Left colon (tissue), 2 donors: ENCODE results near the gene ERCC2. TPM values are rescaled to one million over a fixed set of nuclear protein-coding genes. Genes with fewer than 3 reads are reported as not detected.
"Not testable (repeated sequence)": the region's sequence is repeated elsewhere in the genome, so short reads cannot be mapped to it uniquely, and the experiment has no call there.

Experiments
- ATAC-seq: fragments of 200-7000 bp; cut with Tn5 transposase; one replicate; pipeline ENCODE4 v1.9.1; 2020; ENCODE audit warnings: mild to moderate bottlenecking, moderate library complexity
- DNase-seq, 2 donors: peaks; one replicate each; pipeline ENCODE4 v3.0.0-alpha.2; 2020
- intact Hi-C, 2 donors: fragments of 100-400 bp; cut with DNase I in 1 of 2; cut with micrococcal nuclease in 1 of 2; formaldehyde crosslinking; loops; one replicate each; pipeline versions ENCODE4 v1.11.2 to v1.14.0; 2022; cut with DNase I, micrococcal nuclease
- long read RNA-seq: library from polyadenylated mRNA; unstranded; transcript quantifications from one replicate; pipeline ENCODE4 v2.0.0, GENCODE V29; 2021
- total RNA-seq, 2 donors: library from RNA; stranded (reverse); fragmentation: NEBNext Ultra II Directional; extraction: Animal tissue kit (Norgen Biotek cat#: 25700); gene quantifications; one replicate each; pipeline ENCODE4 v1.2.1, GENCODE V29; 2021
- donor health status: DM: no; HTN: no; CAD: no.
- donor health status: DM: yes; HTN: yes; CAD: no.

The ERCC2 gene
- total RNA-seq: 10 to 100 TPM in 1 of 2 donors, 1 to 10 TPM in 1; 8.7 to 13.4 TPM
- long read RNA-seq, full-length matches to known transcripts: 2 of 7 reads
- long read RNA-seq, partial matches to known transcripts: 5 of 7 reads
- long read RNA-seq, other reads (novel, unspliced or antisense): 0 of 7 reads

DNA sequence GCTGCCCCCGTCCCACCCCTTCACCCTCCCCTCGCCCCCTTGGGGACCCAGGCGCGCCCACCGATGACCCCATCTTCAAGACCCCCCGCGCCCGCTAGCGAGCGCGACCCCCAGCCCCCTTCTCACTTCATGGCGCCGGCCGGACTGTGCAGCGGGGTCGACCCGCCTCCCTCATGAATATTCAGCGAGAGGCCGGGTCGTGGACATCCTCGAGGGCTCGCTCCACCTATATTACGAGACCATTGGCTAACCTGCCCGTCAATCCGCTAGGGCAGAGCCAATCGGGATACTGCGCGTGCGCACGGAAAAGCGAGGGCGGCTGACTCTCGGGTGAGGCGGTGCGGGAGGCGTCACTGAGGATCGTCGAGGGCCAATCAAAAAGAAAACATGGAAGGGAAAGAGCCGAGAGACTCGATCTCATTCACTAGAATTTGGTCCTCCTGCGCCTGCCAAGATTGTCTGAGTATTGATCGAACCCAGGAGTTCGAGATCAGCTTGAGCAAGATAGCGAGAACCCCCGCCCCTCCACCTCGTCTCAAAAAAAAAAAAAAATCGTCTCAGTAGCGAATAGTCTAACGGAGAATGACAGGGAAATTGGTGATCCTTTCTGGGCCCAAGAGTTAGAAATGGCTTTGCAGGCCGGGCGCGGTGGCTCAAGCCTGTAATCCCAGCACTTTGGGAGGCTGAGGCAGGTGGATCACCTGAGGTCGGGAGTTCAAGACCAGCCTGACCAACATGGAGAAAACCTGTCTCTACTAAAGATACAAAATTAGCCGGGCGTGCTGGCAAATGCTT, at the start of gene ERCC2:
TSS of gene ERCC2 (minus strand) at position 164 of the 795 bp plus-strand sequence. CDS start at position 131, 33 bp downstream.
- intact Hi-C loops: no loop called here
- ATAC-seq (peak; percentile 98), DNase-seq (peak; percentile 99)

DNA sequence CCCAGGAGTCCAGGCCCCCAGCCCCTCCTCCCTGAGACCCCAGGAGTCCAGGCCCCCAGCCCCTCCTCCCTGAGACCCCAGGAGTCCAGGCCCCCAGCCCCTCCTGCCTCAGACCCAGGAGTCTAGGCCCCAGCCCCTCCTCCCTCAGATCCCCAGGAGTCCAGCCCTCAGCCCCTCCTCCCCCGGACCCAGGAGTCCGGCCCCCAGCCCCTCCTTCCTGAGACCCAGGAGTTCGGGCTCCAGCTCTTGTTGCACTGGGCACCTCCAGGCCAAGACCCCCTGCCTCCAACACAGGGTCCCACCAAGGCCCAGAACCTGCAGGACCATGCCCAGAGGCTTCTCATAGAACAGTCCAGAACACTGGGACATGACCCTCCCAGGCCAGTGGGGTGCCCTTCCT, 49.5 kb upstream of the ERCC2 start:
- no peak for ATAC-seq
- no peak for DNase-seq
- intact Hi-C loops: no loop called here

DNA sequence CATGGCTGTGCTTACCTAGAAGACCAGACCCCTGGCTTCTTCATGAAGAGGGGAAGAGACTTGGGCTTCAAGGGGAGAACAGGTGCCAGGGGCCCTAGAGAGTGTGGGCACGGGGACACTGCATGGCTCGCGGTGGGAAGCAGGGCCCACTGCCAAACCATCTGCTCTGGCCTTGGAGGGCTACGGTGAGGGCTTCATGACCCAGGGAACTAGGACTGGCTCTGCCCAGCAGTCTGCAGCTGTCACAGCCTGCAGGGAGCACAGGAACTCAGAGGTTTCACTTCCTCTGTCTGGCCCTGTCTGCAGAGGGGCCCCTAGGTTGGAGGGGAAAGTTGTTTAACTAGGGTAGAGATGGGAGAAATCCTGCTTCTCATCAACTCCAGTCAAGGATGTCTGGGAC, 49.0 kb upstream of the ERCC2 start:
- intact Hi-C loops: no loop called here

DNA sequence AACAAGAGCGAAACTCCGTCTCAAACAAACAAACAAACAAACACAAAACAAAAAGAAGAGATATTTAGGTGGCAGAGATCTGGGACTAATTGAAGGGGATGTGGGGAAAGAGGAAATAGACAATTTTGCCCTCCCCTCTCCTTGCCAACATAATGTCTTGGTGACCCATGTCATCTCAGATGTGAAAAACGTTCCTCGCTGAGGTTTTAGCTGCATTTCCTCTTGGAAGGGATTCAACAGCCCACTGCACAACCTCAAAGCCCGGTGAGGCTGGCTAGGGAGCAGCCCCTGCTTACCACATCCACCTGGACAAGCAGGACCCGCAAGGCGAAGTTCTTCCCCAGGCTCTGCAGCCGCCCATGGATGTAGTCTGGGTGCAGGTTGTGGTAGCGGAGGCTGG, 48.4 kb upstream of the ERCC2 start:
- intact Hi-C loops: no loop called here
- DNase-seq: no peak
- no peak for ATAC-seq

More for the DNA sequence above, 49.0 kb upstream of the ERCC2 start:
- peak in 1 of 2 donors; percentile 41 for DNase-seq
- no peak for ATAC-seq

DNA sequence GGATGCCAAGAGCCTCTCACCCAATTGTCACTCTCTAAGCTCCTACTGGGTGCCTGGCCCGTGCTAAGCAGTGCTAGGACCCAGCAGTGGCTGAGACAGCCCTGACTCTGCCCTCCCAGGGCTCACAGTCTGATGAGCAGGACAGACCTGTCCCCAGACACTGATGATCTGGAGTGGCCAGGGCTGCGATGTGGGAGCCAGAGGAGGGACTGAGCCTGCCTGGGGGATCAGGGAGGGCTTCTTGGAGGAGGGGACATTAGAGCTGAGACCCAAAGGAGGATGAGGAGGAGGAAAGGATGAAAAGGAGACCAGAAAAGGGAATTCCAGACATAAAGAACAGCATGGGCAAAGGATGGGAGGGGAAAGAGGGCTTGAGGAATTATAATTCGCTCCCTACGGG, 46.8 kb upstream of the ERCC2 start:
- intact Hi-C loops: no loop called here
- no peak for ATAC-seq
- DNase-seq: no peak

DNA sequence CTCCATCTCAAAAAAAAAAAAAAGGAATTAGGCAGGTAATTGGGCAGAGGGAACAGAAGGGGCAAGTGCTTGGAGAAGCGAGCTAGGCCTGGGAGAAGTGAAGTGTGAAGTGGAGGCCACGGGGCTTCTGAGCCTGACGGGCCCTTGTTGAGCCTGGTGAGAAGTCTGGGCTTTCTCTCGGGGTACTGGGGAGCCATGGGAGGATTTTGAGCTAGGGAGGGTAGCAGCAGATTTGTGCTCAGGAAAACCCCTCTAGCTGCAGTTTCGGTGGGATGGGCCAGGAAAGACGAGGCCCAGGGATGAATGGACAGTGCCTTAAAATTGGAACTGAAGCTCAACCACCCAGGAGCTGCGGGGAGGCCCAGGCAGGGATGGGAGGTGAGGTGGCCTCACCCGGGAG, 44.1 kb upstream of the ERCC2 start:
- intact Hi-C loops: no loop called here
- ATAC-seq (no peak), DNase-seq (no peak)

DNA sequence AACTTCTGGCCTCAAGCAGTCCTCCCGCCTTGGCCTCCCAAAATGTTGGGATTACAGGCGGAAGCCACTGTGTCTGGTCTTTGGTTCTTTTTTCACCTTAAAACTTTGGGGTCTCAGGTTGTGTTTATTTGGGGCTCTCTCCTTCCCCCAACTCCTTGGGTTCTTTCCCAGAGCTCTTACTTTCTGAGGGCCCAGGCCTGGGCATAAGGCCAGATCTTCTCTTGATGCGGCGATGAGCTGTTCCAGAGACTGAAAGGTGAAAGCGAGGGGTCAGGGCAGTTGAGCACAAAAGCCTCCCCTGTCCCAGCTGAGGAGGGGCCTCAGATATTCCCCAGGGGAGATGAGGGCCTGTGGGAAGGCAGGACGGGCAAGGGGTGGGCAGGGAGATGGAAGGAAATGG, 43.1 kb upstream of the ERCC2 start:
- ATAC-seq (no peak), DNase-seq (no peak)
- intact Hi-C loops: no loop called here

DNA sequence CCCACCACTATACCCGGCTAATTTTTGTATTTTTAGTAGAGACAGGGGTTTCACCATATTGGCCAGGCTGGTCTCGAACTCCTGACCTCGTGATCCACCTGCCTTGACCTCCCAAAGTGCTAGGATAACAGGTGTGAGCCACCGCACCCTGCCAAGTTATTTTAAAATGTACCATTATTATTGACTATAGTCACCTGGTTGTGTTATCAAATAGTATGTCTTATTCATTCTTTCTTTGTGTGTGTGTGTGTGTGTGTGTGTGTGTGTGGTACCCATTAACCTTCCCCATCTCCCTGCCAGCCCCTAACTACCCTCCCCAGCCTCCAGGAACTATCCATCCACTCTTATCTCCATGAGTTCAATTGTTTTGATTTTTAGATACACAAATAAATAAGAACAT, 40.0 kb upstream of the ERCC2 start:
- ATAC-seq, DNase-seq, intact Hi-C loops: not testable (repeated sequence)

DNA sequence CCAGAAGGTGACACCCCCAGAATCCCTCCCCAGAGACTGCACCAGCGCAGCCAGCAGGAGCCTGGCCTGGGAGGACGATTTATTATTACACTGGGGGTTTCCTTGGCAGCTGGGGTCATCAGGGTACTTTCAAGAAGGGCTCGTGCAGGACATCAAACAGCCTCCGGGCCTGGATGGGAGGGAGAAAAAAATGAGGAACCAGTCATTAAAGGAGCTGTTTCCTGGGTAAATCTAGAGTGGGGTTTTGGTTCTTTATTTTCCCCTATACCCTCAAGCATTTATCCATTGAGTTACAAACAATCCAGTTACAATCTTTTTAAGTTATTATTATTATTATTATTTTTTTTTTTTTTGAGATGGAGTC, 39.2 kb upstream of the ERCC2 start:
- ATAC-seq (no peak), DNase-seq (no peak)
- intact Hi-C loops: no loop called here

DNA sequence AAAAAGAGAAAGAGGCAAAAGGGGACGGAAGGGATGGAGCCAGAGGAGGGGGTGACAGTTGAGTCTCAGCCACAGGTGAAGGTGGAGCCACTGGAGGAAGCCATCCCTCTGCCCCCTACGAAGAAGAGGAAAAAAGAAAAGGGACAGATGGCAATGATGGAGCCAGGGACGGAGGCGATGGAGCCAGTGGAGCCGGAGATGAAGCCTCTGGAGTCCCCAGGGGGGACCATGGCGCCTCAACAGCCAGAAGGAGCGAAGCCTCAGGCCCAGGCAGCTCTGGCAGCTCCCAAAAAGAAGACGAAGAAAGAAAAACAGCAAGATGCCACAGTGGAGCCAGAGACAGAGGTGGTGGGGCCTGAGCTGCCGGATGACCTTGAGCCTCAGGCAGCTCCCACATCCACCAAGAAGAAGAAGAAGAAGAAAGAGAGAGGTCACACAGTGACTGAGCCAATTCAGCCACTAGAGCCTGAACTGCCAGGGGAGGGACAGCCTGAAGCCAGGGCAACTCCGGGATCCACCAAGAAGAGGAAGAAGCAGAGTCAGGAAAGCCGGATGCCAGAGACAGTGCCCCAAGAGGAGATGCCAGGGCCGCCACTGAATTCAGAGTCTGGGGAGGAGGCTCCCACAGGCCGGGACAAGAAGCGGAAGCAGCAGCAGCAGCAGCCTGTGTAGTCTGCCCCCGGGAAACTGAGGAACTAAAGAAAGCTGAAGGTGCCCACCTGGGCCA, 38.6 kb upstream of the ERCC2 start:
- intact Hi-C loops: no loop called here
- ATAC-seq: no peak
- no peak for DNase-seq

DNA sequence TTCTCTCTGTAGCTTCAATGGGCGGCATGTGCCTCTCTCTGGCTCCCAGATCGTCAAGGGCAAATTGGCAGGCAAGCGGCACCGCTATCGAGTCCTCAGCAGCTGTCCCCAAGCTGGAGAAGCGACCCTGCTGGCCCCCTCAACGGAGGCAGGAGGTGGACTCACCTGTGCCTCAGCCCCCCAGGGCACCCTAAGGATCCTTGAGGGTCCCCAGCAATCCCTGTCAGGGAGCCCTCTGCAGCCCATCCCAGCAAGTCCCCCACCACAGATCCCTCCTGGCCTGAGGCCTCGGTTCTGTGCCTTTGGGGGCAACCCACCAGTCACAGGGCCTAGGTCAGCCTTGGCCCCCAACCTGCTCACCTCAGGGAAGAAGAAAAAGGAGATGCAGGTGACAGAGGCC, 37.7 kb upstream of the ERCC2 start:
- intact Hi-C loops: no loop called here

DNA sequence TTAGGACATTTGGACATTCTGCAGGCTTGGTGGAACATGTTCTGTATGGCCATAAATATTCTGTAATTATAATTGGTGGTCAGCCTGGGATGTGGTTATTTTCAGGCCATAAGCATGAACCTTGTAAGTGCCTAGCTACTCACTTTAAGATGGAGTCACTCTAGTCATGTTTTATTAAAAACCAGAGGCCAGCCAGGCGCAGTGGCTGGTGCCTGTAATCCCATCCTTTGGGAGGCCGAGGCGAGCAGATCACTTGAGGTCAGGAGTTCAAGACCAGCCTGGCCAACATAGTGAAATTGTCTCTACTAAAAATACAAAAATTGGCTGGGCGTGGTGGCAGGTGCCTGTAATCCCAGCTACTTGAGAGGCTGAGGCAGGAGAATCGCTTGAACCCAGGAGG, 37.2 kb upstream of the ERCC2 start:
- DNase-seq, intact Hi-C loops, ATAC-seq: not testable (repeated sequence)

More for the DNA sequence above, 37.7 kb upstream of the ERCC2 start:
- DNase-seq (no peak), ATAC-seq (no peak)

DNA sequence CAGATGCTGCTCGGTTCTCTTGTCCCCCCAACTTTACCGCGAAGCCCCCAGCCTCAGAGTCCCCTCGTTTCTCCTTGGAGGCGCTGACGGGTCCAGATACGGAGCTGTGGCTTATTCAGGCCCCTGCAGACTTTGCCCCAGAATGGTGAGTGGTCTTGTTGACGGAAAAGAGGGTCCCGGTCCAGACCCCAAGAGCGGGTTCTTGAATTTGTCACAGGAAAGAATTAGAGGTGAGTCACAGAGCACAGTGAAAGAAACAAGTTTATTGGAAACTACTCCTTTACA, 36.7 kb upstream of the ERCC2 start:
- intact Hi-C loops: no loop called here
- ATAC-seq (no peak), DNase-seq (no peak)

DNA sequence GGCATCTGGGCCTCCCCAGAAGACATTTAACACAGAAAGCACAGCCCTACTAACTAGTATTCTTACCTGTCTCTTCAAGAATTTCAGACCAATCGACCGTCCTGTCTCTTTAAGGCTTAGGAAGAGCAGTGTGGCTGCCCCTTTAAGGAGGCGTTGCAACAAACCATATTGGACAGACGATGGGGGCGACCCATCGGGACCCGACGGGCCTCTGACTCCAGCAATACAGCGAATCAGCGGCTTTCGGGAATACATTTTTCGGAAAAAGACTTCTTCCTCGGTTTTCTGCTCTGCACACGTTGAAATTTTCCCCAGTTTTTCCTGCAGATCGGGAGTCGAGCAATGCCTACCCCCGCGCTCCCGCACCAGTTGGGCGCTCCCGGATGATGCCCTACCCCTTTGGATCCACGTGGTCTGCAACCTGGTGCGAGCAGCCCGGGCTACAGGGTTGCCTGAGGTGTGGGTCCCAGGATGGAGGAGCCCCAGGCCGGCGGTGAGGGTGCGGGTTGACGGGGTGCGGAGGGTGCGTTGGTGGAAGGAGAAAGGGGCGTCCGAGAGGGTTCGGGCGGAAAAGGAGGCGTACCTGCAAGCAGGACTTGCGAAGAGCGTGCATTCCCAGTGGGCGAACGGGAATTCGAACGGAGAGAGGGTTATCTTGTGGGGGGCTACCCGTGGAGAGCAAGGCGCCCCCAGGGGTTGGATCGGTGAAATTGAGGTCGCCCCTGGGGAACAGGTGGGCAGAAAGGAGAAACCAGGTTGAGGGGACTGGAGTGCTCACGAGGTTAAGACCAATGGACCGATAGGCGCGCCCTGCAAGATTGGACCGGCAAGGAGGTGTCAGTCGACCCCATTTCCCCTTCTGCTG, 36.1 kb upstream of the ERCC2 start, which contains the start of gene POLR1G:
TSS of gene POLR1G (plus strand) at position 419 of the 865 bp plus-strand sequence. CDS start at position 472, 53 bp downstream.
- DNase-seq (peak; percentile 78 to 85), ATAC-seq (peak; percentile 59)
- intact Hi-C loops: no loop called here

DNA sequence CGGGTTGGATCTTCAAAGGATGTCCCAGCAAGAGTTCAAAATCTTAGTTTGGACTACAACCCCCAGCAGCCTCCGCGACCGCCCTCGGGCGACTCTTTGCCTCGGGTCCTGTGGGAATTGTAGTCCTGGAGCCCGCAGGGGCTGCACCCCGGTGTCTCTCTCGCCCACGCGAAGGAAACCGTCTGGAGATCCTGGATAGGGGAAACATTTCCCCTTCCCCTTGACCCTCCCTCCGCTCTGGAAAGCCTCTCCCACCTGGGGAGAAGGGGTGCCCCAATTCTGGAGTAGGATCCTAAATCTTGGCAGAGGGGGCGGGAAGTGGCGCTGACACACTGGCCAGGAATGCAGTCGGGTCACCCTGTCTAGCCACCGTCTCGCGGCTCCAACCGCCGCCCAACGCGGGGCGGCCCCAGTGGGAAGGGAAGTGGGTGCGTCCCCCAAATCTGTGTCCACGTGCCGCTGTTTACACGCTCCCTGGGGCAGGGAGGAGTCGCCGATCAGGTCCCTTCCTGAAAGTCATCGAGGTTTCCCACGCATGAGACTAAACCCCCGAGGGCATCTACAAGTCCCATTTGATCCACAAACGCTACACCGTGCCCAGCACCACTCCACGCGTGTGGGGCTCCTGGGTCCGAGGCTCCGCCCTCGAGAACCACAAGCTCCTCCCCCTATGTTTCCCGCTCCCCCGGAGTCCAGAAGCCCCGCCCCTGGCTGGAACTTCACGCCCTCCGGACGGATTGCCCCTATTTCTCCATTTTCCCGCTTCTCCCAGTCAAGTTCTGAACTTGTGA, 35.3 kb upstream of the ERCC2 start:
- intact Hi-C loops: no loop called here
- ATAC-seq: peak; percentile 69

DNA sequence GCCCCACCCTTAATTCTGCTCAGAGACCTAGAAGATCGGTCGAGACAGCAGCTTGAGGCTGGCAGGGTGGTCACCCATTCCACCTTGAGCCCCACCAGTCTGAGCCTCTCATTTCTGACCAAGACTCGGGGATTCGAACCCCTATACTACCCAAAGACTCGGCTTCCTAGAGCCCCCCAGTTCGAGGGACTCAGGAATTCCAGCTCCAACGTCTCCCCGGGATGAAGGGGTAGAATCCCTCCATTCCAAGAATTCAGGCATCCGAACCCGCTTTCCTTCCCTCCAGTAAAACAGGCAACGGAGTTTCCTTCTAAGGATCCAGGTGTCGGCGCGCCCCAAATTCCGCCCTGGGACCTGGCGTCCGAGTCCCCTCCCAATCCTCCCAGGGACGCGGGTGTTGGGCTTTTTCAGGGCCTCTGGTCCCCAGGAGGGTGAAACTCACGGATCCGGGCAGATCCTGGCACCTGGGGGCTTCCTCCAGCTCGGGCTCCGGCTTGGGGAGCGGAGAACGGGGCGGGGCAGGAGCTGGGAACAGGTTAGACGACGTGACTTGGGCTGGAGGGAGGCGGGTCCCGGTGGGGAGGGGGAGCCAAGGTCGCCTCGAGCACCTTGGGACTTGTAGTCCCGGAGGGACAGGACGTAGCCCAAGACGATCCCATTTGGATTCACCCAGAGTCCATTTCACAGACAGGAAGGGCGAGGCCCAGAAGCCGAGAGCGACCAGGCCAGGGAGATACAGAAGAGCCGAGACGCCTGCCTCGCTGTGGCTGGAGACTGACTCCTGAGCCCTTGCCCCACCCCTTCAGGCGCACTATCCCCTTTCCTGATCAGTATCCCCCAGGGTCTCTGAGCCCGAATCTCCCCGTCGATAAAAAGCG, 34.4 kb upstream of the ERCC2 start, which contains the start of gene PPP1R13L:
TSS of gene PPP1R13L (minus strand) at position 513 of the 878 bp plus-strand sequence. CDS start 6,751 bp downstream, outside the sequence.
- ATAC-seq (peak; percentile 76), DNase-seq (peak; percentile 92 to 94)
- intact Hi-C loops: no loop called here

More for the DNA sequence above, 35.3 kb upstream of the ERCC2 start:
- DNase-seq: peak; percentile 91 to 92
